GM08714 (cell line): ENCODE data around the gene ZNF609.

Experiments used
- H3K4me3 ChIP-seq: fragments of 200-500 bp; sonication (Bioruptor generic); 2 replicates; pipeline ENCODE4 v1.5.1; 2014; ENCODE audit warnings: mild to moderate bottlenecking, low read length, inconsistent platforms
- ZNF274 ChIP-seq: IDR thresholded peaks from 2 replicates; pipeline ENCODE4 v1.6.1; 2012; ENCODE audit warnings: mild to moderate bottlenecking, low read depth, low read length

ZNF609 gene

DNA sequence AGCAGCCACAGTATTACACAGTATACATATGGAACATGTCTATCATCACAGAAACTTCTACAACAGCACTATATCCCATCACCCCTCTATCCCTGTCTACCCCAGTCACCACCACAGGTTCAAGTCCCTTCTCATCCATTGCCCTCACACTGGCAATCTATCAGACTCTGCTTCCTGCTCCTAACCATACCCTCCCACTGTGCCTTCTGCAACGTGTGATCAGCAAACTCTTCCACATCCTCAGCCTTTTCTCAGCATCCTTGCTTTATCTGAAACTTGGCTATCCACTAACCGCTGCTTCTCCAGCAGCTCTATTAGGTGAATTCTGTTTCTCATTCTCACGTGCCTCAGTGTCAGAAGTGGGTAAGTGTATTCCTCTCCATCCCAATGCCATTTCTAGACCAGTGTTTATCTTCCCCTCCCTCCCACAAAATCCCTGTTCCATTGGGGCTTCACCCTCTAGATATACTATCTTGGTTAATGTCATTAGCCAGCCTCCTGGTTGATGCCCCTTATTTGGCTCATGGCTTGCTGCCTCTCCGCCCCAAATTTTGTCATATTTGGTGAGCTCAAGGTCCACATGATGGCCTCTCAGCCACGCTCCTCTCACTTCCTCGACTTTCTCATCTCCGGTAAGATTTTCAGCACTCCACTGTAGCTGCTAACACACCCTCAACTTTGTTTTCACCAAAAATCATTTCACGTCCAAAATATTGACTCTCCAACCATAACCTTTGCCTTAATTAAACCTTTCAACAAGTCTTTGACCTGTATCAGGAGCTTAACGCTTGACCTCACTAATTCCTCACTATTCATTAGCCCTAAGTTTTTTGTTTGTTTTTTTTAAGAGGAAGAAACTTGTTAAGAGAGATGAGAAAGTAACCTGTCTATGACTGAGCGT is 245.9 kb downstream of the ZNF609 start:
- H3K4me3 ChIP-seq: no peak overlapping the region
- TF ChIP-seq ZNF274: no peak

DNA sequence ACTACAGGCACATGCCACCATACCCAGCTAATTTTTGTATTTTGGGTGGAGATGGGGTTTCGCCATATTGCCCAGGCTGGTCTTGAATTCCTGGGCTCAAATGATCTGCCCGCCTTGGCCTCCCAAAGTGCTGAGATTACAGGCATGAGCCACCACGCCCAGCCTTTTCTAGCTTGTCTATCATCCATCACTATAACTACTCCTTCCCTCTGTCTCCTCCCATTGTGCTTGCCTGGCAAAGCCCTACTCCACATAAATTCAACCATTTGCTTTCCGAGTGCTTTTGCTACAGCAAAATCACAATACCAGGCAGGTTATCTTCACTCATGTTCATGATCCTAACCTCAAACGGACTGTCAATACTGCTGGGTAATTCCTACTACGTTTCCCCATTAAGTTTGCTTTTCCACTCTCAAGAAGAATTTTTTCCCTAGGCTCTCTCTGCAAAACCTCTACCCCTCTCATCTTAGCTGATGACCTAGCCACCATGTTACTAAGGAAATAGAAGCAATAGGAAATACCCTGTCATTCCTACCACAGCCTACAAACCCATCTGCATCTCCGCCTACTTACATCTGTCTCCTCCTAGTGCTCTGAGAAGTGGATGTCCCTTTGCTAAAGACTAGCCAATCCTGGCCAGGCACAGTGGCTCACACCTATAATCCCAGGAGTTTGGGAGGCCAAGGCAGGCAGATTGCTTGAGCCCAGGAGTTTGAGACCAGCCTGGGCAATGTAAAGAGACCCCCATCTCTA is 250.5 kb downstream of the ZNF609 start:
- H3K4me3 ChIP-seq: no peak overlapping the region
- no peak for TF ChIP-seq ZNF274

DNA sequence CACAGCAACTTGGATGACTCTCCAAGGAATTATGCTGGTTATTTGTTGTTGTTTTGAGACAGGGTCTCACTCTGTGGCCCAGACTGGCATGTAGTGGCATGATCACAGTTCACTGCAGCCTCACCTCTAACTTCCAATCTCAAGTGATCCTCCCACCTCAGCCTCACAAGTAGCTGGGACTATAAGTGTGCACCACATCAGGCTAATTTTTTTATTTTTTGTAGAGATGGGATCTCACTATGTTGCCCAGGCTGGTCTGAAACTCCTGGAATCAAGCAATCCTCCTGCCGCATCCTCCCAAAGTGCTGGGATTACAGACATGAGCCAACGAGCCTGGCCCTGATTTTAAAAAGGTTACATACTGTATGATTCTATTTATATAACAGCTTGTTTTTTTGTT is 252.0 kb downstream of the ZNF609 start:
- no peak overlapping the region for H3K4me3 ChIP-seq
- TF ChIP-seq ZNF274: no peak

DNA sequence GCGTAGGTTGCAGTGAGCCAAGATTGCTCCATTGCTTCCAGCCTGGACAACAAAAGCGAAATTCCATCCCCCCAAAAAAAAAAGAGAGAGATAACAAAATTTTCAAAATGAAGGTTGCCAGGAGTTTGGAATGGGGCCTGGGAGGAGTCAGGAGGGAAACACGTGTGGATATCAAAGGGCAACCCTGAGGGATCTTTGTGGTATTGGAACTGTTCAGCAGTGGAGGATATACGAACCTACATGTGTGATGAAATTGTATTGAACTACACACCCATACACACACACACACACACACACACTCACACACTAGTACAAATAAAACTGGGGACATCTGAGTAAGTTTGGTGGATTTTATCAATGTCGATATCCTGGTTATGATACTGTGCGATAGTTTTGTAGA is 253.2 kb downstream of the ZNF609 start:
- H3K4me3 ChIP-seq: no peak overlapping the region
- TF ChIP-seq ZNF274: no peak

DNA sequence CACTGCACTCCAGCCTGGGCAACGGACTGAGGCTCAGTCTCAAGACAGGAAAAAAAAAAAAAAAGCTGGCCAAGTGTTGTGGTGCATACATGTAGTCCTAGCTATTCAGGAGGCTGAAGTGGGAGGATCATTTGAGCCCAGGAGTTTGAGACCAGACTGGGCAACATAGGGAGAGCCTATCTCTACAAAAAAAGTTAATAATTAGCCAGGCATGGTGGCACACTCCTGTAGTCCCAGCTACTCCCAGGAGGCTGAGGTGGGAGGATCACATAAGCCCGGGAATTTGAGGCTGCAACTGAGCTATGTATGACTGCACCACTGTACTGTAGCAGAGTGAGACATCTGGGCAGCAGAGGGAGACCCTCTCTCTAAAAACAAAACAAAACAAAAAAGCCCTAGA is 256.1 kb downstream of the ZNF609 start:
- no peak for TF ChIP-seq ZNF274
- H3K4me3 ChIP-seq: no peak overlapping the region

DNA sequence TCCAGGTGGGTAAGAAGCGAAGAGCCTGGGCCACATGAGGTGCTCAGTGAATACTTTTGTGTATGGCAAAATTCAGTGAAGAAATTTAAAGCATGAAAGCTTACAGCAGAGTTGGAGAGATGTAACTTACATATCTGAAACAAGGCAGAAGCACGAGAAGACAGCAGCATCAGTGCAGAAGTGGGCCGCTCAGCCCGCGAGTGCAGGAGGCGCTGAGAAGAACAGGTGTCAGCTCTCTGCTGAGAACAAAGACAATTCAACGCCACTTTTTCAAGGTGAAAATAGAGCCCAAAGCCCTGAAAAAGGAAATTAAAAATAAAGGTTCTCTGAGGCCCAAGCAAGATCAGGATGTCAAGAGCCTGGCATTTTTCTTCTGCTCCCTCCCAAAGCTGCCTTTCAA is 256.8 kb downstream of the ZNF609 start:
- no peak overlapping the region for H3K4me3 ChIP-seq
- TF ChIP-seq ZNF274: no peak

DNA sequence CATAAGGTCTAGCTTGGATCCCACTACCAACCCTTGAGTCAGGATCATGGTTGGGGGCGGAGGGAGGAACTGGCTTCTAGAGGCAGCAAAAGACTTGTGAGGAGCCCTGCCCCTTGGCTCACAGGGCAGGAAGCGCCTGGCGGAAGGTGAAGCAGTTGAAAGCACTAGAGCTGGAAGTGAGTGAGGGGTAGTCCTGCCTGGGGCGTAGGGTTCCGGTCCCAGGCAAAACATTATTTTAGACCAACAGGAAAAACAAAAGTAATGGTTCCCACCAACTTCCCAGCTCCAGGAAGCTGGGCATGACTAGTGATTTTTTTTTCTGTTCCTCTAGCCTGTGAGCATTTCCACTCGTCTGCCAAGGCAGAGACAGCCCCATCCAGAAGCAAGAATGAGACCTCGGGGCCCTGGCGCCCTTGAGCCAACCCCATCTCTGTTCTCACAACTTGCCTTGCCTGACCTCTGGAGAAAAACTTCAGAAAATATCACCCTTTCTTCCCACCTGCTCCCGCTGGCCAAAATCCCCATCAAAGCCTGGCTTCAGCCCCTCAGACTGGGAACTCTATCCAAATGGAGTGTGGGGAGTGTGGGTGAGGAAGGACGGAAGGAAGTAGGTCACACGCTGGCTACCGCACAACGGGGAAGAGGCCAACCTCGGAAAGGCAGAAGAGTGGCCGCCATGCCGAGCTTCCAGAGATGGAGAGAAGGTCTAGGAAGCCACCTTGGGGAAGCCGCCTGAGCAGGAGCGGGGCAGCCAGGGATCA is 257.5 kb downstream of the ZNF609 start:
- TF ChIP-seq ZNF274: no peak

DNA sequence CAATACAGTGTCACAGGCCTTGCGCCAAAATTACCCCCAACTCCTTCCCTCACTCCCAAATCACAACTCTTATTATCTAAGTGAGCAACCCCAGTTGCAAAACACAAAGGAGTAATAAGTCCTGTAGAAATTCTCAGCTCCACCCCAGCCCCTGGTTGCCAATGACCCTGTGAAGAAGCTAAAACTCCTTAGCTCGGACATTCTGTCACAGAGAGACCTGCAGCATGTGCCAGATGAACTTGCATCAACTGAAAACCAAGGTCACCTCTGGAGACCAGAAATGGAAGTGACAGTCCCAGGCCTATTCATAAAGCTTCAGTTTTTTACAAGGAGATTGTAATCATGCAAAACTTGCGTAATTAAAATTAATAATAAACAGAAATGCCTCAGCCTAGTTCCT is 259.8 kb downstream of the ZNF609 start:
- no peak for TF ChIP-seq ZNF274

More for the DNA sequence above, 257.5 kb downstream of the ZNF609 start:
- H3K4me3 ChIP-seq: no peak overlapping the region

DNA sequence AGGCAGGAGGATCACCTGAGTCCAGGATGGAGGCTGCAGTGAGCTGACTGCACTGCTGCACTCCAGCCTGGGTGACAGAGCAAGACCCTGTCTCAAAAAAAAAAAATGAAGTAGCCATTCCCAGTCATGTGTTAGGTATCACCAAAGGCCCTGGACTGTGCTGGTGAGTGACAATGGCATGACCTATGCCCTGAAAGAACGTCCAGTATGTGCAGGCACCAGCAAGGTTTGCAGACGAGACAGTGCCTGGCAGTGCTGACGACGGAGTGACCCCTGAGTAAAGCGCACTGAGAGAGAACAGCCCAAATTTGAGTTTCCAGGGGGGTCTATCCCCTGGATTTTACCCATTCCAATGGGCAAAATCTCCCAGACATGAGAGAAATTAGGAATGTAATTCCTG is 269.8 kb downstream of the ZNF609 start:
- TF ChIP-seq ZNF274: no peak
- H3K4me3 ChIP-seq: no peak overlapping the region

More for the DNA sequence above, 259.8 kb downstream of the ZNF609 start:
- H3K4me3 ChIP-seq: no peak overlapping the region

DNA sequence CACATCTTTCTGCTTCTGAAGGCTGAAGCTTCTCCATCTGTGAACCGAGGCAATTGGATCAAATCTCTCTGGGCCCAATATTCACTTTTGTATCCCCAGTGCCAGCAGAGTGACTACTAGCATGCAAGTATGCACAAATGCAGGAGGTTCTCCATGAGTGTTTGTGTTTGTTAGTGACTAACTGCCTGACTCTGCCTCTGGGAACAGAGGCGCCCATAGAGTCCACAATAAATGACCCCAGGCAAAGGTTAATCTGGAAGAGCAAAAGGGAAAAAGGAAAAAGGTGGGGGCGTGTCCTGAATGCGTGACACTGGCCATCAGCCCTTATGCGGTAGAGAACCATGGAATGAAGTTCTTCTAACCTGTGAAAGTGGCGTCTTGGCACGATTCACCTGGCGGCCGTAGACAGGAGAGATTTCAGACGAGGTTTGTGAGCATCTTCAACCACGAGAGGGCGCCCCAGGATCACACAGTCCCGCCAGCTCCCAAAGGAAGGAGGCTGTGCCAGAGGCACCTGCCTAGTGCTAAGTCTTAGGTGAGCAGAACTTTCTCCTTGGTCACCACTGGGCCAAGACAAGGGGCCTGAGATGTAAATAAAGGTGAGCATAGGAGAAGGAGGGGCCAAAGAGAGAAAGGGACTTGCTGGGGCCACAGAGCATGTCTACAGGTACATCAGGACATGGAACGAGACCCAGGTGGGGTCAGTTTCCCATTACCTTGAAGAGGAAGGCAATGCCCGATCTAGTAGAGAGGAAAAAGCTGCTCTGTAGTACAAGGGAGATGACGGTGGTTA is 270.8 kb downstream of the ZNF609 start:
- H3K4me3 ChIP-seq: no peak overlapping the region
- TF ChIP-seq ZNF274: no peak

DNA sequence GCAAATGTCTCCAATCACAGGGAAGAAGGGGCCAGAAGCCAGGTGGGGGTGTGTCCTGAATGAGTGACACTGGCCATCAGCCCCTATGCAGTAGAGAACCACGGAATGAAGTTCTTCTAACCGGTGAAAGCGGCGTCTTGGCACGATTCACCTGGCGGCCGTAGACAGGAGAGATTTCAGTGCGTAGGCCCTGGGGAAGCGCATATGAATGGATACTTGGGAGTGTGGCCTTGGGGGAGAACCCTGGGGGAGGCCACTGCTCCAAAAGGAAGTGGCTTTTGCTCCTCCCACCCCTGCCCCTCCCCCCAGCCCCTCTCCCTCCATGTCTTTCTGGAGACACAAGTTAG is 271.4 kb downstream of the ZNF609 start:
- no peak overlapping the region for H3K4me3 ChIP-seq
- no peak for TF ChIP-seq ZNF274

DNA sequence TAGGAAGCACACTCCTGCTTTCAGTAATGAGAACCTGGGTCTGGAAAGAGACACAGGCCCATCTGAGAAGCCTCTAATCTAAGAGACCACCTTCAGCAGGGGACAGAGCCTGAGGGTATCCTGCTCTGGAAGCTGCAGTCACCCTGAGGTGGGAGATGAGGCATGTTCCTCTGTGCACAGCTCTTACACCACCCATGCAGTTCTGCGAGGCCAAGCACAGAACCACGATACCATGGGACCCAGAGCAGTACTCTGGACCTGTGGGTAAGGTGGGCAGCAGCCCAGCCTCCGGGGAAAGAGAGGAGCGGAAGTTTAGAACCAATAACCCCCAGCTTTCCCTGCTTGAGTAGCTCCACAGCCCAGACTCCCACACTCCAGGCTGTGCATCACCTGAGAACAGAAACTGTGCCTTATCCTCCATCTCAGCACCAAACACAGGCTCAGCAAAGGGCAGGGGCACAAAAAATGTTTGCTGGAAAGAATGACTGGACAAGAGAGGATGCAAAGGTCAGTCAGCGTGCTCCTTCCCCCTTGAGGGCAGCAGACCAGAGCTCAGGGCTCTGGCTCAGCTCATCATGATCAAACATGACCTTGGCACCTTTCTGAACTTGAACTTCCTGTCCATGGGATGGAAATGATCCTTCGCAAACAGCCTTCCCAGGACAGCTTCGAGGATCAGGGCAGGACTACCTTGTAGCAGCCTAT is 271.9 kb downstream of the ZNF609 start:
- H3K4me3 ChIP-seq: no peak overlapping the region
- TF ChIP-seq ZNF274: no peak
